ENCODE data around the gene SIAH3.

GRCh38 chr13:45826731-45827130 lies 24.8 kb downstream of the SIAH3 start:
- TF ChIP-seq CTCF (IDR thresholded peaks at IDR 0.05; ENCODE audit: low read length), result no peak
- TF ChIP-seq EZH2 (IDR thresholded peaks at IDR 0.05; ENCODE audit: borderline replicate concordance, low read length), result no peak
